Measurements from ENCODE around the gene PURB. TPM values are rescaled to one million over a fixed set of nuclear protein-coding genes. Genes with fewer than 3 reads are reported as not detected.
A peak's percentile ranks its signal among the peaks of the same experiment; 100 is the strongest.
"Not testable (repeated sequence)": the region's sequence is repeated elsewhere in the genome, so short reads cannot be mapped to it uniquely, and the experiment has no call there.

The PURB gene
- total and polyA plus RNA-seq, 5 donors from 2014 or later, result 1.1 to 29.9 (median 2.3) TPM

- no peaks in the 10 kb centered on the region for H3K9me3 Mint-ChIP-seq
- H3K27me3 Mint-ChIP-seq, result peaks cover 21% of the 10 kb centered on the region
- Histone ChIP-seq H3K9me3 (ENCODE audit: control insufficient read depth in 2 of 2, low read length in 2 of 2) (no peaks in the 10 kb centered on the region), H3K27ac (ENCODE audit: insufficient read depth, low read length, poor library complexity, severe bottlenecking) (no peak overlapping the region), H3K4me1 (ENCODE audit: control insufficient read depth, insufficient read depth, low read length, poor library complexity, severe bottlenecking) (no peaks in the 10 kb centered on the region), H3K27me3 (ENCODE audit: control insufficient read depth, insufficient read depth, low read length) (no peaks in the 10 kb centered on the region), H3K4me3 (ENCODE audit: low read depth, low read length) (no peak overlapping the region), H3K36me3 (ENCODE audit: control insufficient read depth, insufficient read depth, low read length) (no peaks in the 10 kb centered on the region)
- no peaks in the 10 kb centered on the region for H3K4me1 Mint-ChIP-seq
- ATAC-seq (ENCODE audit: low read depth in 2 of 2), result no peak
- no peak overlapping the region for H3K27ac Mint-ChIP-seq
- no peaks in the 10 kb centered on the region for H3K36me3 Mint-ChIP-seq
- DNase-seq, result no peak
- H3K4me3 Mint-ChIP-seq, result no peak overlapping the region
Observed at GRCh38 chr7:44867073-44867995, 18.0 kb downstream of the PURB start.

GRCh38 chr7:44861949-44862348 lies 23.4 kb downstream of the PURB start:
- ATAC-seq (ENCODE audit: low read depth in 2 of 2); H3K27ac Mint-ChIP-seq; H3K36me3 Mint-ChIP-seq; H3K9me3 ChIP-seq (ENCODE audit: control insufficient read depth in 2 of 2, low read length in 2 of 2); H3K4me1 ChIP-seq (ENCODE audit: control insufficient read depth, insufficient read depth, low read length, poor library complexity, severe bottlenecking); DNase-seq; H3K4me1 Mint-ChIP-seq; H3K4me3 ChIP-seq (ENCODE audit: low read depth, low read length); H3K27ac ChIP-seq (ENCODE audit: insufficient read depth, low read length, poor library complexity, severe bottlenecking); H3K27me3 ChIP-seq (ENCODE audit: control insufficient read depth, insufficient read depth, low read length); H3K36me3 ChIP-seq (ENCODE audit: control insufficient read depth, insufficient read depth, low read length); H3K9me3 Mint-ChIP-seq; H3K4me3 Mint-ChIP-seq: not testable (repeated sequence)
- peaks cover 40% of the 10 kb centered on the region for H3K27me3 Mint-ChIP-seq

GRCh38 chr7:44858161-44858560 lies 27.2 kb downstream of the PURB start:
- Mint-ChIP-seq H3K36me3 (no peaks in the 10 kb centered on the region), H3K4me3 (no peak overlapping the region), H3K27me3 (peaks cover 26% of the 10 kb centered on the region), H3K9me3 (no peaks in the 10 kb centered on the region), H3K27ac (no peak overlapping the region), H3K4me1 (peaks cover 0 to 7% (median 5%) of the 10 kb centered on the region in 4 donors)
- H3K4me3 ChIP-seq (ENCODE audit: low read depth, low read length), result no peak overlapping the region
- H3K27ac ChIP-seq (ENCODE audit: insufficient read depth, low read length, poor library complexity, severe bottlenecking), result no peak overlapping the region
- H3K27me3 ChIP-seq (ENCODE audit: control insufficient read depth, insufficient read depth, low read length), result no peaks in the 10 kb centered on the region
- ATAC-seq (ENCODE audit: low read depth in 2 of 2) (no peak), DNase-seq (peak in 1 of 3 donors; percentile 26)
- H3K4me1 ChIP-seq (ENCODE audit: control insufficient read depth, insufficient read depth, low read length, poor library complexity, severe bottlenecking), result peaks cover 3% of the 10 kb centered on the region
- H3K9me3 ChIP-seq (ENCODE audit: control insufficient read depth in 2 of 2, low read length in 2 of 2), result no peaks in the 10 kb centered on the region
- no peaks in the 10 kb centered on the region for H3K36me3 ChIP-seq (ENCODE audit: control insufficient read depth, insufficient read depth, low read length)

GRCh38 chr7:44854644-44855364 lies 30.5 kb downstream of the PURB start:
- no peaks in the 10 kb centered on the region for H3K9me3 Mint-ChIP-seq

GRCh38 chr7:44853391-44853790 lies 31.9 kb downstream of the PURB start:
- Mint-ChIP-seq H3K4me1 (peaks cover 2 to 14% (median 7%) of the 10 kb centered on the region in 4 donors), H3K27ac (no peak overlapping the region), H3K36me3 (no peaks in the 10 kb centered on the region), H3K27me3 (peaks cover 3% of the 10 kb centered on the region), H3K9me3 (no peaks in the 10 kb centered on the region), H3K4me3 (no peak overlapping the region)
- Histone ChIP-seq H3K4me1 (ENCODE audit: control insufficient read depth, insufficient read depth, low read length, poor library complexity, severe bottlenecking) (peaks cover 7% of the 10 kb centered on the region), H3K4me3 (ENCODE audit: low read depth, low read length) (no peak overlapping the region), H3K27me3 (ENCODE audit: control insufficient read depth, insufficient read depth, low read length) (no peaks in the 10 kb centered on the region), H3K36me3 (ENCODE audit: control insufficient read depth, insufficient read depth, low read length) (no peaks in the 10 kb centered on the region), H3K9me3 (ENCODE audit: control insufficient read depth in 2 of 2, low read length in 2 of 2) (no peaks in the 10 kb centered on the region), H3K27ac (ENCODE audit: insufficient read depth, low read length, poor library complexity, severe bottlenecking) (no peak overlapping the region)
- ATAC-seq (ENCODE audit: low read depth in 2 of 2) (no peak), DNase-seq (peak in 1 of 3 donors; percentile 45)

More at GRCh38 chr7:44854644-44855364, 30.5 kb downstream of the PURB start:
- Histone ChIP-seq H3K9me3 (ENCODE audit: control insufficient read depth in 2 of 2, low read length in 2 of 2) (no peaks in the 10 kb centered on the region), H3K4me3 (ENCODE audit: low read depth, low read length) (no peak overlapping the region), H3K36me3 (ENCODE audit: control insufficient read depth, insufficient read depth, low read length) (no peaks in the 10 kb centered on the region), H3K27me3 (ENCODE audit: control insufficient read depth, insufficient read depth, low read length) (no peaks in the 10 kb centered on the region), H3K4me1 (ENCODE audit: control insufficient read depth, insufficient read depth, low read length, poor library complexity, severe bottlenecking) (peaks cover 3% of the 10 kb centered on the region), H3K27ac (ENCODE audit: insufficient read depth, low read length, poor library complexity, severe bottlenecking) (no peak overlapping the region)
- ATAC-seq (ENCODE audit: low read depth in 2 of 2), result no peak
- Mint-ChIP-seq H3K27me3 (peaks cover 7% of the 10 kb centered on the region), H3K4me3 (no peak overlapping the region), H3K4me1 (peaks cover 0 to 7% (median 5%) of the 10 kb centered on the region in 4 donors), H3K36me3 (no peaks in the 10 kb centered on the region), H3K27ac (no peak overlapping the region)
- no peak for DNase-seq

- H3K9me3 Mint-ChIP-seq, result no peaks in the 10 kb centered on the region
- peak overlapping the region in 1 of 4 donors; percentile 42 for H3K4me3 Mint-ChIP-seq
- H3K36me3 Mint-ChIP-seq, result no peaks in the 10 kb centered on the region
Observed at GRCh38 chr7:44852590-44852989, 32.7 kb downstream of the PURB start.

GRCh38 chr7:44849885-44850544 lies 35.3 kb downstream of the PURB start:
- H3K36me3 Mint-ChIP-seq, result no peaks in the 10 kb centered on the region
- Histone ChIP-seq H3K9me3 (ENCODE audit: control insufficient read depth in 2 of 2, low read length in 2 of 2) (no peaks in the 10 kb centered on the region), H3K27ac (ENCODE audit: insufficient read depth, low read length, poor library complexity, severe bottlenecking) (no peak overlapping the region), H3K36me3 (ENCODE audit: control insufficient read depth, insufficient read depth, low read length) (no peaks in the 10 kb centered on the region), H3K27me3 (ENCODE audit: control insufficient read depth, insufficient read depth, low read length) (no peaks in the 10 kb centered on the region), H3K4me3 (ENCODE audit: low read depth, low read length) (no peak overlapping the region), H3K4me1 (ENCODE audit: control insufficient read depth, insufficient read depth, low read length, poor library complexity, severe bottlenecking) (peaks cover 25% of the 10 kb centered on the region)
- H3K4me1 Mint-ChIP-seq, result peaks cover 14 to 30% (median 25%) of the 10 kb centered on the region in 4 donors
- H3K27me3 Mint-ChIP-seq, result peaks cover 6% of the 10 kb centered on the region
- no peaks in the 10 kb centered on the region for H3K9me3 Mint-ChIP-seq
- DNase-seq (no peak), ATAC-seq (ENCODE audit: low read depth in 2 of 2) (no peak)
- H3K27ac Mint-ChIP-seq, result peak overlapping the region; percentile 59 to 75 (median 62)
- H3K4me3 Mint-ChIP-seq, result peak overlapping the region; percentile 62 to 99 (median 96)

More at GRCh38 chr7:44852590-44852989, 32.7 kb downstream of the PURB start:
- H3K27ac ChIP-seq (ENCODE audit: insufficient read depth, low read length, poor library complexity, severe bottlenecking), result no peak overlapping the region
- no peaks in the 10 kb centered on the region for H3K36me3 ChIP-seq (ENCODE audit: control insufficient read depth, insufficient read depth, low read length)
- no peak overlapping the region for H3K27ac Mint-ChIP-seq
- peaks cover 2 to 17% (median 12%) of the 10 kb centered on the region in 4 donors for H3K4me1 Mint-ChIP-seq
- DNase-seq (no peak), ATAC-seq (ENCODE audit: low read depth in 2 of 2) (no peak)
- peaks cover 6% of the 10 kb centered on the region for H3K27me3 Mint-ChIP-seq
- H3K4me1 ChIP-seq (ENCODE audit: control insufficient read depth, insufficient read depth, low read length, poor library complexity, severe bottlenecking), result peaks cover 7% of the 10 kb centered on the region
- H3K27me3 ChIP-seq (ENCODE audit: control insufficient read depth, insufficient read depth, low read length), result no peaks in the 10 kb centered on the region
- H3K4me3 ChIP-seq (ENCODE audit: low read depth, low read length), result no peak overlapping the region
- no peaks in the 10 kb centered on the region for H3K9me3 ChIP-seq (ENCODE audit: control insufficient read depth in 2 of 2, low read length in 2 of 2)
